NCI-H1048 (cell line): ENCODE data around the gene TEKT1.
"Not testable (repeated sequence)": the region's sequence is repeated elsewhere in the genome, so short reads cannot be mapped to it uniquely, and the experiment has no call there.

Experiments
- DNase-seq: peaks from one replicate; lab custom pipeline; 2025; lab: John Stamatoyannopoulos, UW

TEKT1 gene

GRCh38 chr17:6815775-6816174 lies 15.8 kb downstream of the TEKT1 start:
- DNase-seq = no peak

- no peak for DNase-seq
These were observed 19.2 kb downstream of the TEKT1 start for GRCh38 chr17:6812295-6812694.

- DNase-seq = no peak
These were observed 20.0 kb downstream of the TEKT1 start for GRCh38 chr17:6811510-6811909.

GRCh38 chr17:6800422-6801027 lies 31.0 kb downstream of the TEKT1 start:
- no peak for DNase-seq

- no peak for DNase-seq
These were observed 31.8 kb downstream of the TEKT1 start for GRCh38 chr17:6799738-6800137.

GRCh38 chr17:6797718-6798351 lies 33.7 kb downstream of the TEKT1 start:
- DNase-seq = no peak

- DNase-seq = no peak
These were observed 34.5 kb downstream of the TEKT1 start for GRCh38 chr17:6796887-6797490.

GRCh38 chr17:6796017-6796886 lies 35.3 kb downstream of the TEKT1 start:
- DNase-seq = no peak

- DNase-seq = no peak
These were observed 37.6 kb downstream of the TEKT1 start for GRCh38 chr17:6793748-6794493.

- DNase-seq = no peak
These were observed 42.4 kb downstream of the TEKT1 start for GRCh38 chr17:6789146-6789545.

GRCh38 chr17:6787081-6787693 lies 44.3 kb downstream of the TEKT1 start:
- no peak for DNase-seq

- DNase-seq = no peak
These were observed 44.9 kb downstream of the TEKT1 start for GRCh38 chr17:6786618-6787017.

GRCh38 chr17:6782244-6782643 lies 49.3 kb downstream of the TEKT1 start:
- no peak for DNase-seq

- no peak for DNase-seq
These were observed 50.6 kb downstream of the TEKT1 start for GRCh38 chr17:6780886-6781285.

- no peak for DNase-seq
These were observed 51.5 kb downstream of the TEKT1 start for GRCh38 chr17:6780001-6780400.

- DNase-seq = no peak
These were observed 52.1 kb downstream of the TEKT1 start for GRCh38 chr17:6779411-6779810.

GRCh38 chr17:6775871-6776405 lies 55.6 kb downstream of the TEKT1 start, which contains the start of gene FBXO39:
TSS of gene FBXO39 (plus strand) at chr17:6776215. CDS start at chr17:6779869, 3,654 bp downstream.
- DNase-seq = no peak

- not testable (repeated sequence) for DNase-seq
These were observed 56.6 kb downstream of the TEKT1 start for GRCh38 chr17:6774906-6775305.

GRCh38 chr17:6772016-6772415 lies 59.5 kb downstream of the TEKT1 start:
- no peak for DNase-seq

GRCh38 chr17:6768447-6768846 lies 63.1 kb downstream of the TEKT1 start:
- DNase-seq = no peak

GRCh38 chr17:6761779-6762178 lies 69.8 kb downstream of the TEKT1 start:
- no peak for DNase-seq
